Small intestine (tissue), 7 donors: ENCODE data around the gene CD164L2. TPM values are rescaled to one million over a fixed set of nuclear protein-coding genes. Genes with fewer than 3 reads are reported as not detected.

Experiments
- DNase-seq, 2 donors: peaks; one replicate each; pipeline versions ENCODE4 v3.0.0 to v3.0.0-alpha.2; 2013
- FAIRE-seq: peaks from 2 replicates; lab custom pipeline; 2012; peaks lifted over from hg19 to GRCh38; lab: Jason Lieb, UNC
- H3K27ac ChIP-seq, 3 donors: one replicate each; pipeline ENCODE4 v1.5.1; 2013; ENCODE audit warnings: low read length in 2 of 3, mild to moderate bottlenecking in 2 of 3, control low read depth in 1 of 3, inconsistent platforms in 1 of 3, low read depth in 1 of 3, moderate library complexity in 1 of 3
- H3K27me3 ChIP-seq, 3 donors: one replicate each; pipeline ENCODE4 v1.6.1; 2013; ENCODE audit warnings: low read length in 3 of 3, inconsistent platforms in 1 of 3; ENCODE audit not compliant: control insufficient read depth in 3 of 3, insufficient read depth in 3 of 3
- H3K36me3 ChIP-seq, 3 donors: one replicate each; pipeline ENCODE4 v1.6.1; 2013; ENCODE audit warnings: low read length in 3 of 3, inconsistent platforms in 1 of 3, low read depth in 1 of 3, mild to moderate bottlenecking in 1 of 3, moderate library complexity in 1 of 3; ENCODE audit not compliant: control insufficient read depth in 3 of 3, insufficient read depth in 2 of 3
- H3K4me1 ChIP-seq, 3 donors: one replicate each; pipeline ENCODE4 v1.6.1; 2013; ENCODE audit warnings: low read length in 2 of 3, inconsistent platforms in 1 of 3, low read depth in 1 of 3, mild to moderate bottlenecking in 1 of 3, moderate library complexity in 1 of 3; ENCODE audit not compliant: control insufficient read depth in 3 of 3, insufficient read depth in 2 of 3
- H3K4me3 ChIP-seq, 3 donors: one replicate each; pipeline ENCODE4 v1.5.1; 2013; ENCODE audit warnings: low read length in 3 of 3, control low read depth in 1 of 3, inconsistent platforms in 1 of 3, low read depth in 1 of 3, mild to moderate bottlenecking in 1 of 3, moderate library complexity in 1 of 3
- H3K9me3 ChIP-seq, 2 donors: one replicate each; pipeline ENCODE4 v1.6.1; 2013; ENCODE audit warnings: low read depth in 1 of 2, low read length in 1 of 2; ENCODE audit not compliant: control insufficient read depth in 2 of 2, insufficient read depth in 1 of 2
- WGBS, 3 donors: extraction: QIAGEN DNeasy Blood & Tissue Kit; methylation state at CpG; one replicate each; pipeline ENCODE4 v1.1.7; 2013; 5-methylcytosine and 5-hydroxymethylcytosine counted together
- polyA plus RNA-seq, 4 donors: library from polyadenylated mRNA; stranded (reverse) in 3 of 4; unstranded in 1 of 4; fragments of 200-250 nt in 3 of 4; fragments of 120-200 nt in 1 of 4; gene quantifications; one replicate each; pipeline versions ENCODE4 v1.2.1 to v1.2.3, GENCODE V29; 2013
- donor health status: healthy with polysubstance abuse.
- donor health status: control.
- donor health status: control.
- donor health status: Bipolar disorder and iron deficiency.
- donor health status: healthy.

The CD164L2 gene
- polyA plus RNA-seq, 4 donors = 0.03 to 0.04 TPM; not detected in 2

DNA sequence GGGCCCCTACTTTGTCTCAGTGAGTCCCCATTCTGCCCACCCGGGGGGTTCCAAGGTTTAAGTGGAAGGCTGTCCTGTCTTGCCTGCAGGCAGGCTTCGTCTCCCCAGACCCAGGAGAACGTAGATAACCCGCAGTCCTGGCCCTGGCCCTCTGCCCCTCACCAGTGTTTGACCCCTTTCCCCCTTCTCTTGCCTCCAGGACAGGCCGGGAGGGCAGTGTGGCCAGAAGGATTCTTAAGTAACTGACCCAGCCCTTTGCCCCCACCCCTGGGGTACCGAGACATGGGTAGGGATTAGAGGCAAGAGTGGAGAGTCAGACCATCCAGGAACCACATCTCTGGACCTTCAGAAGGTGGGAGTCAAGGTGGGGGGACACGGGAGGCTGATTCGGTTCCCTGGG is 52.3 kb downstream of the CD164L2 start:
- H3K9me3 ChIP-seq = no peaks in the 10 kb centered on the region
- no peak overlapping the region for H3K27ac ChIP-seq
- no peak for FAIRE-seq
- no peaks in the 10 kb centered on the region for H3K27me3 ChIP-seq
- peaks cover 3 to 84% (median 7%) of the 10 kb centered on the region in 3 donors for H3K36me3 ChIP-seq
- no peak overlapping the region for H3K4me3 ChIP-seq
- WGBS, 3 donors = 80 to 83% (median 82%) methylated on average over 8 of the region's 8 CpGs
- H3K4me1 ChIP-seq = no peaks in the 10 kb centered on the region
- no peak for DNase-seq

Other genes starting within 250 kb of the CD164L2 start
- gene SLC9A1, start 228.2 kb downstream of the CD164L2 start, polyA plus RNA-seq = 10 to 100 TPM; 24.7 to 41.3 (median 40.7) TPM
- 10 to 100 TPM; 14.6 to 32.9 (median 18.0) TPM for gene WDTC1, start 148.7 kb downstream of the CD164L2 start, polyA plus RNA-seq
- 10 to 100 TPM; 30.3 to 51.7 (median 36.9) TPM for gene TMEM222, start 61.2 kb downstream of the CD164L2 start, polyA plus RNA-seq
- gene SYTL1, start 41.3 kb downstream of the CD164L2 start, polyA plus RNA-seq = 10 to 100 TPM in 1 of 4 donors, 1 to 10 TPM in 3; 2.5 to 24.1 (median 7.3) TPM
- gene MAP3K6, start 16.4 kb downstream of the CD164L2 start, polyA plus RNA-seq = 10 to 100 TPM in 1 of 4 donors, 1 to 10 TPM in 3; 1.6 to 19.4 (median 5.2) TPM
- 1 to 10 TPM in 2 of 4 donors, under 1 TPM in 2; 0.06 to 3.6 (median 1.3) TPM for gene FCN3, start 8.5 kb downstream of the CD164L2 start, polyA plus RNA-seq
- under 1 TPM in 2 of 4 donors, not detected in 2; 0.15 to 0.36 TPM for gene GPR3, start 9.3 kb upstream of the CD164L2 start, polyA plus RNA-seq
- 10 to 100 TPM; 19.5 to 60.4 (median 34.9) TPM for gene WASF2, start 106.8 kb upstream of the CD164L2 start, polyA plus RNA-seq
- gene AHDC1, start 220.8 kb upstream of the CD164L2 start, polyA plus RNA-seq = 10 to 100 TPM in 1 of 4 donors, 1 to 10 TPM in 3; 3.5 to 17.4 (median 6.9) TPM